ENCODE data around the gene MAMDC2.
"Not testable (repeated sequence)": the region's sequence is repeated elsewhere in the genome, so short reads cannot be mapped to it uniquely, and the experiment has no call there.

MAMDC2 gene

GRCh38 chr9:70031141-70031545 is 12.5 kb upstream of the MAMDC2 start:
- no peak overlapping the region for H3K4me3 ChIP-seq (replicated peaks in 1 of 2; ENCODE audit: low read depth in 2 of 2, low read length in 2 of 2)
- TF ChIP-seq CTCF (IDR thresholded peaks at IDR 0.05; ENCODE audit: low read depth, low read length) = no peak
- DNase-seq (ENCODE audit: low read depth in 2 of 2) = peak in 1 of 2 donors; percentile 74

GRCh38 chr9:70034271-70034711 is 9.4 kb upstream of the MAMDC2 start:
- H3K4me3 ChIP-seq (replicated peaks in 1 of 2; ENCODE audit: low read depth in 2 of 2, low read length in 2 of 2) = no peak overlapping the region
- no peak for TF ChIP-seq CTCF (IDR thresholded peaks at IDR 0.05; ENCODE audit: low read depth, low read length)
- DNase-seq (ENCODE audit: low read depth in 2 of 2) = peak in 1 of 2 donors; percentile 70

- H3K4me3 ChIP-seq (replicated peaks in 1 of 2; ENCODE audit: low read depth in 2 of 2, low read length in 2 of 2) = no peak overlapping the region
- DNase-seq (ENCODE audit: low read depth in 2 of 2) = no peak
- TF ChIP-seq CTCF (IDR thresholded peaks at IDR 0.05; ENCODE audit: low read depth, low read length) = no peak
Observed at GRCh38 chr9:70035691-70036090, 8.0 kb upstream of the MAMDC2 start.

- no peak for TF ChIP-seq CTCF (IDR thresholded peaks at IDR 0.05; ENCODE audit: low read depth, low read length)
- DNase-seq (ENCODE audit: low read depth in 2 of 2) = peak in 1 of 2 donors; percentile 62
- H3K4me3 ChIP-seq (replicated peaks in 1 of 2; ENCODE audit: low read depth in 2 of 2, low read length in 2 of 2) = no peak overlapping the region
Observed at GRCh38 chr9:70036641-70037040, 7.0 kb upstream of the MAMDC2 start.

GRCh38 chr9:70038171-70038621 is 5.5 kb upstream of the MAMDC2 start:
- H3K4me3 ChIP-seq (replicated peaks in 1 of 2; ENCODE audit: low read depth in 2 of 2, low read length in 2 of 2); DNase-seq (ENCODE audit: low read depth in 2 of 2): not testable (repeated sequence)

- no peak overlapping the region for H3K4me3 ChIP-seq (replicated peaks in 1 of 2; ENCODE audit: low read depth in 2 of 2, low read length in 2 of 2)
- no peak for DNase-seq (ENCODE audit: low read depth in 2 of 2)
- TF ChIP-seq CTCF (IDR thresholded peaks at IDR 0.05; ENCODE audit: low read depth, low read length) = no peak
Observed at GRCh38 chr9:70040376-70040903, 3.2 kb upstream of the MAMDC2 start.

- TF ChIP-seq CTCF (IDR thresholded peaks at IDR 0.05; ENCODE audit: low read depth, low read length) = no peak
- no peak for DNase-seq (ENCODE audit: low read depth in 2 of 2)
- no peak overlapping the region for H3K4me3 ChIP-seq (replicated peaks in 1 of 2; ENCODE audit: low read depth in 2 of 2, low read length in 2 of 2)
Observed at GRCh38 chr9:70042461-70043215, 1.0 kb upstream of the MAMDC2 start.
